ENCODE data around the gene MAFG. TPM values are rescaled to one million over a fixed set of nuclear protein-coding genes. Genes with fewer than 3 reads are reported as not detected.

MAFG gene
- total and polyA plus RNA-seq, 2 of the 13 experiments (the other 11 are each of a cell fraction or from before 2014, with no cell fraction given), result 14.5 to 20.0 TPM

DNA sequence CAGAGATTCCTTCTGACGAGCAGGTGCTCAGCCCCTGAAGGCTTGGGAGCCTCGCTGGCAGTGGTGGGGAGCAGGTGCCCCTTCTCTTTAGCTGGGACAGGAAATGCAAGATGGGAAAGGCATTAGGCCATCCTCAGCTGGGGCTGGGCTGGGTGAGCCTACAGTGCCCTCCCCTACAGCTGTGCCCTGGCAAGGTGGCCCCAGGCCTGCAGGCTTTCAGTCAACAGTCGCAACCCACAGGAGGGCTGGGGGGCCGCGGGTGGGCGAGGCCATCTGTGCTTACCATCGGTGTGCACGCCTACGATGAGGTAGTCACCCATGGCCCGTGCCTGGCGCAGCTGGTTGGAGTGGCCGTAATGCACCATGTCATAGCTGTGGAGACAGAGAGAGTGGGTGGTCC lies 18.3 kb downstream of the MAFG start (continued):
- TF ChIP-seq, protein P1, sequence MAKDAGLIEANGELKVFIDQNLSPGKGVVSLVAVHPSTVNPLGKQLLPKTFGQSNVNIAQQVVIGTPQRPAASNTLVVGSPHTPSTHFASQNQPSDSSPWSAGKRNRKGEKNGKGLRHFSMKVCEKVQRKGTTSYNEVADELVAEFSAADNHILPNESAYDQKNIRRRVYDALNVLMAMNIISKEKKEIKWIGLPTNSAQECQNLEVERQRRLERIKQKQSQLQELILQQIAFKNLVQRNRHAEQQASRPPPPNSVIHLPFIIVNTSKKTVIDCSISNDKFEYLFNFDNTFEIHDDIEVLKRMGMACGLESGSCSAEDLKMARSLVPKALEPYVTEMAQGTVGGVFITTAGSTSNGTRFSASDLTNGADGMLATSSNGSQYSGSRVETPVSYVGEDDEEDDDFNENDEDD (CRISPR knock-in tag; IDR thresholded peaks at IDR 0.05; ENCODE audit: borderline replicate concordance), result no peak
- TF ChIP-seq ZNF33A (CRISPR knock-in tag; IDR thresholded peaks at IDR 0.05; ENCODE audit: borderline replicate concordance) (no peak), XBP1 (CRISPR knock-in tag; IDR thresholded peaks at IDR 0.05) (no peak), SKI (IDR thresholded peaks at IDR 0.05; ENCODE audit: partially characterized antibody) (no peak), RFXANK (CRISPR knock-in tag; IDR thresholded peaks at IDR 0.05) (no peak), ZSCAN30 (CRISPR knock-in tag; IDR thresholded peaks at IDR 0.05) (no peak), NCOA2 (CRISPR knock-in tag; IDR thresholded peaks at IDR 0.05) (no peak), NFE2 (CRISPR knock-in tag; IDR thresholded peaks at IDR 0.05) (no peak), GPN1 (CRISPR knock-in tag; IDR thresholded peaks at IDR 0.05; ENCODE audit: borderline replicate concordance) (no peak), ZNF496 (CRISPR knock-in tag; IDR thresholded peaks at IDR 0.05; ENCODE audit: insufficient replicate concordance) (no peak), ZFP36 (IDR thresholded peaks at IDR 0.05; ENCODE audit: borderline replicate concordance, low read depth, low read length, partially characterized antibody) (no peak), SIX1 (CRISPR knock-in tag; IDR thresholded peaks at IDR 0.05; ENCODE audit: borderline replicate concordance) (no peak), ZNF570 (CRISPR knock-in tag; IDR thresholded peaks at IDR 0.05; ENCODE audit: borderline replicate concordance) (no peak), ZNF577 (CRISPR knock-in tag; IDR thresholded peaks at IDR 0.05; ENCODE audit: borderline replicate concordance, low read depth) (no peak), ZNF761 (CRISPR knock-in tag; conservative IDR thresholded peaks at IDR 0.05) (no peak), ZFP36L1 (CRISPR knock-in tag; IDR thresholded peaks at IDR 0.05) (no peak)
- TF ChIP-seq, protein P2, sequence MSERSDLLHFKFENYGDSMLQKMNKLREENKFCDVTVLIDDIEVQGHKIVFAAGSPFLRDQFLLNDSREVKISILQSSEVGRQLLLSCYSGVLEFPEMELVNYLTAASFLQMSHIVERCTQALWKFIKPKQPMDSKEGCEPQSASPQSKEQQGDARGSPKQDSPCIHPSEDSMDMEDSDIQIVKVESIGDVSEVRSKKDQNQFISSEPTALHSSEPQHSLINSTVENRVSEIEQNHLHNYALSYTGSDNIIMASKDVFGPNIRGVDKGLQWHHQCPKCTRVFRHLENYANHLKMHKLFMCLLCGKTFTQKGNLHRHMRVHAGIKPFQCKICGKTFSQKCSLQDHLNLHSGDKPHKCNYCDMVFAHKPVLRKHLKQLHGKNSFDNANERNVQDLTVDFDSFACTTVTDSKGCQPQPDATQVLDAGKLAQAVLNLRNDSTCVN (CRISPR knock-in tag; IDR thresholded peaks at IDR 0.05; ENCODE audit: borderline replicate concordance), result no peak
- TF ChIP-seq, protein P3, sequence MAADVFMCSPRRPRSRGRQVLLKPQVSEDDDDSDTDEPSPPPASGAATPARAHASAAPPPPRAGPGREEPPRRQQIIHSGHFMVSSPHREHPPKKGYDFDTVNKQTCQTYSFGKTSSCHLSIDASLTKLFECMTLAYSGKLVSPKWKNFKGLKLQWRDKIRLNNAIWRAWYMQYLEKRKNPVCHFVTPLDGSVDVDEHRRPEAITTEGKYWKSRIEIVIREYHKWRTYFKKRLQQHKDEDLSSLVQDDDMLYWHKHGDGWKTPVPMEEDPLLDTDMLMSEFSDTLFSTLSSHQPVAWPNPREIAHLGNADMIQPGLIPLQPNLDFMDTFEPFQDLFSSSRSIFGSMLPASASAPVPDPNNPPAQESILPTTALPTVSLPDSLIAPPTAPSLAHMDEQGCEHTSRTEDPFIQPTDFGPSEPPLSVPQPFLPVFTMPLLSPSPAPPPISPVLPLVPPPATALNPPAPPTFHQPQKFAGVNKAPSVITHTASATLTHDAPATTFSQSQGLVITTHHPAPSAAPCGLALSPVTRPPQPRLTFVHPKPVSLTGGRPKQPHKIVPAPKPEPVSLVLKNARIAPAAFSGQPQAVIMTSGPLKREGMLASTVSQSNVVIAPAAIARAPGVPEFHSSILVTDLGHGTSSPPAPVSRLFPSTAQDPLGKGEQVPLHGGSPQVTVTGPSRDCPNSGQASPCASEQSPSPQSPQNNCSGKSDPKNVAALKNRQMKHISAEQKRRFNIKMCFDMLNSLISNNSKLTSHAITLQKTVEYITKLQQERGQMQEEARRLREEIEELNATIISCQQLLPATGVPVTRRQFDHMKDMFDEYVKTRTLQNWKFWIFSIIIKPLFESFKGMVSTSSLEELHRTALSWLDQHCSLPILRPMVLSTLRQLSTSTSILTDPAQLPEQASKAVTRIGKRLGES (CRISPR knock-in tag; IDR thresholded peaks at IDR 0.05; ENCODE audit: borderline replicate concordance), result no peak
- TF ChIP-seq, protein P4, sequence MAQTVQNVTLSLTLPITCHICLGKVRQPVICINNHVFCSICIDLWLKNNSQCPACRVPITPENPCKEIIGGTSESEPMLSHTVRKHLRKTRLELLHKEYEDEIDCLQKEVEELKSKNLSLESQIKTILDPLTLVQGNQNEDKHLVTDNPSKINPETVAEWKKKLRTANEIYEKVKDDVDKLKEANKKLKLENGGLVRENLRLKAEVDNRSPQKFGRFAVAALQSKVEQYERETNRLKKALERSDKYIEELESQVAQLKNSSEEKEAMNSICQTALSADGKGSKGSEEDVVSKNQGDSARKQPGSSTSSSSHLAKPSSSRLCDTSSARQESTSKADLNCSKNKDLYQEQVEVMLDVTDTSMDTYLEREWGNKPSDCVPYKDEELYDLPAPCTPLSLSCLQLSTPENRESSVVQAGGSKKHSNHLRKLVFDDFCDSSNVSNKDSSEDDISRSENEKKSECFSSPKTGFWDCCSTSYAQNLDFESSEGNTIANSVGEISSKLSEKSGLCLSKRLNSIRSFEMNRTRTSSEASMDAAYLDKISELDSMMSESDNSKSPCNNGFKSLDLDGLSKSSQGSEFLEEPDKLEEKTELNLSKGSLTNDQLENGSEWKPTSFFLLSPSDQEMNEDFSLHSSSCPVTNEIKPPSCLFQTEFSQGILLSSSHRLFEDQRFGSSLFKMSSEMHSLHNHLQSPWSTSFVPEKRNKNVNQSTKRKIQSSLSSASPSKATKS (CRISPR knock-in tag; IDR thresholded peaks at IDR 0.05), result no peak
- TF ChIP-seq, protein P5, sequence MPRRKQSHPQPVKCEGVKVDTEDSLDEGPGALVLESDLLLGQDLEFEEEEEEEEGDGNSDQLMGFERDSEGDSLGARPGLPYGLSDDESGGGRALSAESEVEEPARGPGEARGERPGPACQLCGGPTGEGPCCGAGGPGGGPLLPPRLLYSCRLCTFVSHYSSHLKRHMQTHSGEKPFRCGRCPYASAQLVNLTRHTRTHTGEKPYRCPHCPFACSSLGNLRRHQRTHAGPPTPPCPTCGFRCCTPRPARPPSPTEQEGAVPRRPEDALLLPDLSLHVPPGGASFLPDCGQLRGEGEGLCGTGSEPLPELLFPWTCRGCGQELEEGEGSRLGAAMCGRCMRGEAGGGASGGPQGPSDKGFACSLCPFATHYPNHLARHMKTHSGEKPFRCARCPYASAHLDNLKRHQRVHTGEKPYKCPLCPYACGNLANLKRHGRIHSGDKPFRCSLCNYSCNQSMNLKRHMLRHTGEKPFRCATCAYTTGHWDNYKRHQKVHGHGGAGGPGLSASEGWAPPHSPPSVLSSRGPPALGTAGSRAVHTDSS (CRISPR knock-in tag; conservative IDR thresholded peaks at IDR 0.05), result no peak

Data from HepG2 (cell line).